ENCODE data around the gene GALK1.
"Not testable (repeated sequence)": the region's sequence is repeated elsewhere in the genome, so short reads cannot be mapped to it uniquely, and the experiment has no call there.

GALK1 gene

DNA sequence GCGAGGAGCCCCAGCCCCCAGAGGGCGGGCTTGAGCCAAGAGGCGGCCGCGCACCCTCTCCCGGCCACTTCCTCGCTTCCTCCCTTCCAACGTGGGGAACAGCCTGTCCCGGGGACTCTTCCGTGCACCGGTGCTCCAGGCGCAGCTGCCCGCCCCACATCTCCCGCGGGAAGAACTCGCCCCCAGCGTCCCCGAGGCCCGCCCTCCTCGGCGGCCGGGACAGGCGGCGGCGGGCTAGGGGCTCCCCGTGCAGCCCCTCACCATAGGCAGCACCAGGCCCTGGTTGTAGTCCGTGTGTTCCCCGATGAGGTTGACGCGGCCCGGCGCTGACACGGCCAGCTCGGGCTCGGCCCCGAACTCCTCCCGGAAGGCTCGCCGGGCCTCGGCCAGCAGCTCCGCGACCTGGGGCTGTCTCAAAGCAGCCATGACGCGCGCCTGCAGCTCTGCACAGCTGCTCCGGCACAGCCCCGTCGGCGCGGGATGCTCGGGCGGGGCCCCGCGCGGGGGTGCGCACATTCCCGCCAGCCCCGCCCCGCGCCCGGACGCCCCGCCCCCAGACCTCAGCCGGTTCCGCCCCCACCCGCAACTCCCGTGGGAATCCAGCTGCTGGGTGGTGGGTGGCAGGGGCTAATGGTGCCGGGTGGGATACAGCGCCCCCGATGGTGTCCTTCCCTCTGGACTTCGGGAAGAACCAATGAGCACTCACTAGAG is at the start of gene GALK1:
GALK1 (minus strand) TSS at position 482 of the 711 bp plus-strand sequence; CDS start at position 426, 56 bp downstream.
- in situ Hi-C loops (cut with HindIII; ENCODE audit: low sequenced_read_pairs) = no loop called here
- H3K4me3 ChIP-seq (ENCODE audit: low read depth, low read length) = peak within 1 kb of the TSS; percentile 54
- DNase-seq (ENCODE audit: low read depth) = no peak
- TF ChIP-seq, protein P1, sequence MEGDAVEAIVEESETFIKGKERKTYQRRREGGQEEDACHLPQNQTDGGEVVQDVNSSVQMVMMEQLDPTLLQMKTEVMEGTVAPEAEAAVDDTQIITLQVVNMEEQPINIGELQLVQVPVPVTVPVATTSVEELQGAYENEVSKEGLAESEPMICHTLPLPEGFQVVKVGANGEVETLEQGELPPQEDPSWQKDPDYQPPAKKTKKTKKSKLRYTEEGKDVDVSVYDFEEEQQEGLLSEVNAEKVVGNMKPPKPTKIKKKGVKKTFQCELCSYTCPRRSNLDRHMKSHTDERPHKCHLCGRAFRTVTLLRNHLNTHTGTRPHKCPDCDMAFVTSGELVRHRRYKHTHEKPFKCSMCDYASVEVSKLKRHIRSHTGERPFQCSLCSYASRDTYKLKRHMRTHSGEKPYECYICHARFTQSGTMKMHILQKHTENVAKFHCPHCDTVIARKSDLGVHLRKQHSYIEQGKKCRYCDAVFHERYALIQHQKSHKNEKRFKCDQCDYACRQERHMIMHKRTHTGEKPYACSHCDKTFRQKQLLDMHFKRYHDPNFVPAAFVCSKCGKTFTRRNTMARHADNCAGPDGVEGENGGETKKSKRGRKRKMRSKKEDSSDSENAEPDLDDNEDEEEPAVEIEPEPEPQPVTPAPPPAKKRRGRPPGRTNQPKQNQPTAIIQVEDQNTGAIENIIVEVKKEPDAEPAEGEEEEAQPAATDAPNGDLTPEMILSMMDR (IDR thresholded peaks at IDR 0.05; ENCODE audit: low read depth, low read length, missing control alignments) = peak; percentile 49

DNA sequence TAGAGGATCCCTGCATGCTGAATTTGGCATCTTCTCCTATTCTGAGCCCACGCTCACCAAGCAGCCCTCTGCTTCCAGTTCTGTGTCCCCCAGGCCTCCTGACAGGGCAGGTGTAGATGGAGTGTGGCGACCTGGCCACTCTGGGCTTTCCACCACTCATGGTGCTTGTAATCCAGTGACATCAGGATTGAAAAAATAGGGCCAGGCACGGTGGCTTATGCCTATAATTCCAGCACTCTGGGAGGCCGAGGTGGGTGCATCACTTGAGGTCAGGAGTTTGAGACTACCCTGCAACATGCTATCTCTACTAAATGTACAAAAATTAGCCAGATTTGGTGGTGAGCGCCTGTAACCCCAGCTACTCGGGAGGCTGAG is 49.0 kb upstream of the GALK1 start:
- no peak for DNase-seq (ENCODE audit: low read depth)
- in situ Hi-C loops (cut with HindIII; ENCODE audit: low sequenced_read_pairs) = no loop called here
- TF ChIP-seq, protein P1 (IDR thresholded peaks at IDR 0.05; ENCODE audit: low read depth, low read length, missing control alignments) = no peak
- H3K4me3 ChIP-seq (ENCODE audit: low read depth, low read length) = no peak overlapping the region

DNA sequence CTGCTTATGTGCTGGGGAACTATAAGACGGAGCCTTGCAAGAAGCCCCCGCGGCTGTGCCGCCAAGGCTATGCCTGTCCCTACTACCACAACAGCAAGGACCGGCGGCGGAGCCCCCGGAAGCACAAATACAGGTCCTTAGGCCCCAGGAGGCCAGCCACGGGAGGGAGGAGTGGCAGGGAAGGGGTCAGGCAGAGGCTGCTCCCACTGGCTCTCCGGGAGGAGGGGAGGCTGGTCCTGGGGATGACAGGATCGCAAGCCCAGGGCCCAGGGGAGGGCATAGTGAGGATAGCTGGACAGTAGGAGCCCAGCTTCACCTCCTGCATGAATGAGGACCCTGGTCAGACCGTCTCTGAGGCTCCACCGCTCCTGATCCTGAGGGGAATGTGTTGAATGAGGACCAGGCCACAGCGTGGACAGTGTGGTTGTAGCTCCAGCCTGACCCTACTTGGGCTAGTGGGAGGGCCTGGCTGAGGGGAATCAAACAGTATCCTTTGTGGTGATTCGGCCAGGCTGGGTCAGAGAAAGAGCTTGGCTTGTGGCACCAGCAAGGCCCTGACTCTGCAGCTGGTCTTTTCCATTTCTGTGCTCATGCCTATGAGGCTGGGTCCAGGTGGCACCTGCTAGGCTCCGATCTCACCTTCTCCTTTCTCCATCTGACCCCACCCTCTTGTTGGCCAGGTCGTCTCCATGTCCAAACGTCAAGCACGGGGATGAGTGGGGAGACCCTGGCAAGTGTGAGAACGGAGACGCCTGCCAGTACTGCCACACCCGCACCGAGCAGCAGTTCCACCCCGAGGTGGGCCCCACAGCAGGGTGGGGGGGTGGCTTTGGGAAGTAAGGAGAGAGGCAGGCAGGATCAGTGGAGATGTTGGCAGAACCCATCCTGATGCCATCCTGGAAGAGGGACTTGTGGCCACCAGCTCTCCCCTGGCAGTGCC is 48.4 kb upstream of the GALK1 start:
- no peak overlapping the region for H3K4me3 ChIP-seq (ENCODE audit: low read depth, low read length)
- no peak for DNase-seq (ENCODE audit: low read depth)
- in situ Hi-C loops (cut with HindIII; ENCODE audit: low sequenced_read_pairs) = no loop called here
- TF ChIP-seq, protein P1 (IDR thresholded peaks at IDR 0.05; ENCODE audit: low read depth, low read length, missing control alignments) = no peak

DNA sequence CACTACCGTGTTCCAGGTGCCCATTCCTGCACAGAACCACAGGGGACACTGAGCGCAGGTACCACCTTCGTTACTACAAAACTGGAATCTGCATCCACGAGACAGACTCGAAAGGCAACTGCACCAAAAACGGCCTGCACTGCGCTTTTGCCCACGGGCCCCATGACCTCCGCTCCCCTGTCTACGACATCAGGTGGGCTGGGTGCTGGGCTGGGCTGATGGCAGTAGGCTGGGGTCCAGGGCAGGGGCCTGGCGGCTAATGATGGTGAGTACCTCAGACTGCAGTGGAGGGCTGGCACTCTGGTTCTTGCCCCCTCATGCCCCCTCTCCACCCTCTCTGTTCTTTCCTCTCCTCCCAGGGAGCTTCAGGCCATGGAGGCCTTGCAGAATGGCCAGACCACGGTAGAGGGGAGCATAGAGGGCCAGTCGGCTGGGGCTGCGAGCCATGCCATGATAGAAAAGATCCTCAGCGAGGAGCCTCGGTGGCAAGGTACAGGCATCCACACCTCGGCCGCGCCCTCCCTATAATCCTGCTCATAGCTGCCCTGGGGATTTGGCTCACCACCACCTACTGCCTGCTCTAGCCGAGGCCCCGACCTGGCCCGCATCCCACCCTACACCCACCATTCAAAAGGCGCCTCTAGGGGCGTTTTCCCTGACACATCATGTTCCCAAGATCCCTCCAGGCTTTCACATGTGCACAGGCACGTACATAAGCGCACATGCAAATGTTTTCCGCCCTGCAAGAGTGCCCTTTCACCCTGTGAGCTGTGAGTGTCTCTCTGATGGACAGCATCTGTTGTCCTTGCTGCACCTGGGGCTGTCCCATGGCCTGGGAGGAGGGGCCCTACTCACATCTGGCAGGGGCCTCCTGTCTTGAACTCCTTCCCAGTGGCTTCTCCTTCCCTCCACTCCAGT is 47.4 kb upstream of the GALK1 start:
- H3K4me3 ChIP-seq (ENCODE audit: low read depth, low read length) = no peak overlapping the region
- no peak for DNase-seq (ENCODE audit: low read depth)
- in situ Hi-C loops (cut with HindIII; ENCODE audit: low sequenced_read_pairs) = no loop called here
- TF ChIP-seq, protein P1 (IDR thresholded peaks at IDR 0.05; ENCODE audit: low read depth, low read length, missing control alignments) = no peak

DNA sequence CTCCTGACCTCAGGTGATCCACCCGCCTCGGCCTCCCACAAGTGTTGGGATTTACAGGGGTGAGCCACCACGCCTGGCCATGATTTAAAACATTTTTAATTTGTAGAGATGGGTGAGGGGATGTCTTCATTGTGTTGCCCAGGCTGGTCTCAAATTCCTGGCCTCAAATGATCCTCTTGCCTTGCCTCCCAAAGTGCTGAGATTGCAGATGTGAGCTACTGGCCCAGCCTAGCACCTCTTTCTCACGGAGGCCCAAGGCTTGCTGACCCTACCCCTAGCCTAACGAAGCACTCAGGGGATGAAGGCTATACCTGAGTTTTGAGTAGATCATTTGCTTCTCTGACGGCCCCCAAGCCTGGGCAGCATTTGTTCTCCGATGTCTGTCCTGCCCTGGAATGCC is 46.2 kb upstream of the GALK1 start:
- no peak for DNase-seq (ENCODE audit: low read depth)
- in situ Hi-C loops (cut with HindIII; ENCODE audit: low sequenced_read_pairs) = no loop called here
- TF ChIP-seq, protein P1 (IDR thresholded peaks at IDR 0.05; ENCODE audit: low read depth, low read length, missing control alignments) = no peak
- H3K4me3 ChIP-seq (ENCODE audit: low read depth, low read length) = no peak overlapping the region

DNA sequence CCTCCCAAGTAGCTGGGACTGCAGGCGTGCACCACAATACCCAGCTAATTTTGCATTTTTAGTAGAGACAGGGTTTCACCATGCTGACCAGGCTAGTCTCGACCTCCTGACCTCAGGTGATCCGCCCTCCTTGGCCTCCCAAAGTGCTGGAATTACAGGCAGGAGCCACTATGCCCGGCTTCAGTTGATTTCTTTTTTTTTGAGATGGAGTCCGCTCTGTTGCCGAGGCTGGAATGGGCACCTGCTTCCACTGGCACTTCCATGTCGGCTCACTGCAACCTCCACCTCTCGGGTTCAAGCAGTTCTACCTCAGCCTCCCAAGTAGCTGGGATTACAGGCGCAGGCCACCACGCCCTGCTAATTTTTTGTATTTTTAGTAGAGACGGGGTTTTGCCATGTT is 45.8 kb upstream of the GALK1 start:
- DNase-seq (ENCODE audit: low read depth); in situ Hi-C loops (cut with HindIII; ENCODE audit: low sequenced_read_pairs): not testable (repeated sequence)

More for the DNA sequence above, 45.8 kb upstream of the GALK1 start:
- not testable (repeated sequence) for H3K4me3 ChIP-seq (ENCODE audit: low read depth, low read length)

Data from astrocyte of the cerebellum (primary cell).